Fibroblast of lung (primary cell): ENCODE measurements around the gene KRT15. TPM values are rescaled to one million over a fixed set of nuclear protein-coding genes. Genes with fewer than 3 reads are reported as not detected.

ENCODE experiments used
- DNase-seq, 2 donors: peaks; one replicate each; pipeline versions ENCODE4 v3.0.0 to v3.0.0-alpha.2; 2010; ENCODE audit warnings: low read depth in 2 of 2
- H2AFZ ChIP-seq: 2 replicates; pipeline ENCODE4 v1.5.1; 2012; ENCODE audit warnings: low read length, control low read depth, inconsistent platforms
- H3K27ac ChIP-seq: 2 replicates; pipeline ENCODE4 v1.5.1; 2011; ENCODE audit warnings: low read length, control low read depth; ENCODE audit not compliant: insufficient read depth
- H3K27me3 ChIP-seq: 2 replicates; pipeline ENCODE4 v1.5.1; 2011; ENCODE audit warnings: mild to moderate bottlenecking, low read length; ENCODE audit not compliant: control insufficient read depth, insufficient read depth
- H3K36me3 ChIP-seq: 2 replicates; pipeline ENCODE4 v1.5.1; 2011; ENCODE audit warnings: low read length; ENCODE audit not compliant: control insufficient read depth, insufficient read depth
- H3K4me1 ChIP-seq: 2 replicates; pipeline ENCODE4 v1.5.1; 2011; ENCODE audit warnings: low read length; ENCODE audit not compliant: control insufficient read depth, insufficient read depth; ENCODE audit errors: extremely low read depth
- H3K4me2 ChIP-seq: 2 replicates; pipeline ENCODE4 v1.5.1; 2011; ENCODE audit warnings: low read length, control low read depth; ENCODE audit not compliant: insufficient read depth; ENCODE audit errors: extremely low read depth
- H3K4me3 ChIP-seq, 4 experiments: fragments of 200-600 bp in 1 of 4; sonication (generic) in 1 of 4; replicated peaks in 1 of 4; 2 replicates each; pipeline ENCODE4 v1.5.1; 2011 to 2016; ENCODE audit warnings: low read length in 4 of 4, low read depth in 3 of 4, mild to moderate bottlenecking in 3 of 4, control low read depth in 2 of 4, inconsistent platforms in 1 of 4, mixed read lengths in 1 of 4; ENCODE audit not compliant: insufficient read depth in 1 of 4; ENCODE audit errors: control extremely low read depth in 1 of 4
- H3K79me2 ChIP-seq: 2 replicates; pipeline ENCODE4 v1.5.1; 2012; ENCODE audit warnings: mild to moderate bottlenecking, low read length, inconsistent platforms; ENCODE audit not compliant: control insufficient read depth, insufficient read depth
- H3K9ac ChIP-seq: 2 replicates; pipeline ENCODE4 v1.5.1; 2011; ENCODE audit warnings: mild to moderate bottlenecking, low read length, control low read depth; ENCODE audit not compliant: insufficient read depth
- H3K9me3 ChIP-seq: 2 replicates; pipeline ENCODE4 v1.5.1; 2012; ENCODE audit warnings: low read depth, low read length; ENCODE audit not compliant: control insufficient read depth, insufficient read depth
- H4K20me1 ChIP-seq: 2 replicates; pipeline ENCODE4 v1.5.1; 2011; ENCODE audit warnings: low read length; ENCODE audit not compliant: control insufficient read depth, insufficient read depth; ENCODE audit errors: extremely low read depth
- EZH2 ChIP-seq: IDR thresholded peaks from 2 replicates; pipeline ENCODE4 v1.5.1; 2012; ENCODE audit warnings: low read length, control low read depth, mild to moderate bottlenecking; ENCODE audit errors: missing control alignments
- polyA plus RNA-seq, 2 donors: library from polyadenylated mRNA; depleted of rRNA in 1 of 2; stranded (reverse) in 1 of 2; unstranded in 1 of 2; fragments of >200 nt; gene quantifications; 2 replicates each; pipeline ENCODE4 v1.2.1, GENCODE V29; 2011 to 2012; ENCODE audit warnings: missing spikeins in 1 of 2
- total RNA-seq: library from RNA; depleted of rRNA; stranded (reverse); fragments of >200 nt; gene quantifications from 2 replicates; pipeline ENCODE4 v1.2.1, GENCODE V29; 2014
- TF ChIP-seq, protein P1 (sequence below), 2 donors: IDR thresholded peaks in 1 of 2; conservative IDR thresholded peaks in 1 of 2; 1 replicate in 1 of 2; 2 replicates in 1 of 2; pipeline ENCODE4 v1.5.1; 2011 to 2012; ENCODE audit warnings: low read length in 2 of 2, control low read depth in 1 of 2, inconsistent platforms in 1 of 2, low read depth in 1 of 2, mild to moderate bottlenecking in 1 of 2

The KRT15 gene
- total and polyA plus RNA-seq, 2 donors (not counting 1 experiment from before 2014, with no cell fraction given) = 0.17 to 0.47 TPM

DNA sequence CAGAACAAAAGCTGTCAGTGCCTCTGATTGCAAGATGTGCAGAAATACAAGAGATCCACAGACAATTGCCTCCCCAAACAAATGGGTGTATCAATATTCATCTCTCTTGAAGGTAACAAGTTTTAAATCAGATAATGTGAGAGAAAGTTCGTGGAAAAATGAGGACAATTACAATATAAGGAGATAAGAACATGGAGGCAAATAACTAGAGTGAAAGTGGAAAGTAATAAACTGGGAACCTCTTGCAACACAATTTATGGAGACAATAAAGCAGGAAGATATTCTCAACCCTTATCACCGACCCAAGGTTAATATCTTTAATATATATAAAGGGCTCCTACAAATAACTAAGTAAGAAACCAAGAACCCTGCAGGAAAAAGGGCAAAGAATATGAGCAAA, 23.7 kb upstream of the KRT15 start:
- H3K4me3 ChIP-seq = no peak overlapping the region
- H3K4me1 ChIP-seq = peaks cover 4% of the 10 kb centered on the region
- H3K9me3 ChIP-seq = no peaks in the 10 kb centered on the region
- no peaks in the 10 kb centered on the region for H3K27me3 ChIP-seq
- H3K9ac ChIP-seq = no peak overlapping the region
- H4K20me1 ChIP-seq = no peaks in the 10 kb centered on the region
- no peaks in the 10 kb centered on the region for H3K79me2 ChIP-seq
- H3K36me3 ChIP-seq = no peaks in the 10 kb centered on the region
- no peak overlapping the region for H3K27ac ChIP-seq
- DNase-seq = no peak
- no peak overlapping the region for H2AFZ ChIP-seq
- no peak overlapping the region for H3K4me2 ChIP-seq
- no peak for TF ChIP-seq EZH2
- TF ChIP-seq, protein P1, sequence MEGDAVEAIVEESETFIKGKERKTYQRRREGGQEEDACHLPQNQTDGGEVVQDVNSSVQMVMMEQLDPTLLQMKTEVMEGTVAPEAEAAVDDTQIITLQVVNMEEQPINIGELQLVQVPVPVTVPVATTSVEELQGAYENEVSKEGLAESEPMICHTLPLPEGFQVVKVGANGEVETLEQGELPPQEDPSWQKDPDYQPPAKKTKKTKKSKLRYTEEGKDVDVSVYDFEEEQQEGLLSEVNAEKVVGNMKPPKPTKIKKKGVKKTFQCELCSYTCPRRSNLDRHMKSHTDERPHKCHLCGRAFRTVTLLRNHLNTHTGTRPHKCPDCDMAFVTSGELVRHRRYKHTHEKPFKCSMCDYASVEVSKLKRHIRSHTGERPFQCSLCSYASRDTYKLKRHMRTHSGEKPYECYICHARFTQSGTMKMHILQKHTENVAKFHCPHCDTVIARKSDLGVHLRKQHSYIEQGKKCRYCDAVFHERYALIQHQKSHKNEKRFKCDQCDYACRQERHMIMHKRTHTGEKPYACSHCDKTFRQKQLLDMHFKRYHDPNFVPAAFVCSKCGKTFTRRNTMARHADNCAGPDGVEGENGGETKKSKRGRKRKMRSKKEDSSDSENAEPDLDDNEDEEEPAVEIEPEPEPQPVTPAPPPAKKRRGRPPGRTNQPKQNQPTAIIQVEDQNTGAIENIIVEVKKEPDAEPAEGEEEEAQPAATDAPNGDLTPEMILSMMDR (conservative IDR thresholded peaks at IDR 0.05 in 1 of 2, IDR thresholded peaks at IDR 0.05 in 1 of 2; ENCODE audit: low read depth in 1 of 2, low read length in 2 of 2) = no peak

DNA sequence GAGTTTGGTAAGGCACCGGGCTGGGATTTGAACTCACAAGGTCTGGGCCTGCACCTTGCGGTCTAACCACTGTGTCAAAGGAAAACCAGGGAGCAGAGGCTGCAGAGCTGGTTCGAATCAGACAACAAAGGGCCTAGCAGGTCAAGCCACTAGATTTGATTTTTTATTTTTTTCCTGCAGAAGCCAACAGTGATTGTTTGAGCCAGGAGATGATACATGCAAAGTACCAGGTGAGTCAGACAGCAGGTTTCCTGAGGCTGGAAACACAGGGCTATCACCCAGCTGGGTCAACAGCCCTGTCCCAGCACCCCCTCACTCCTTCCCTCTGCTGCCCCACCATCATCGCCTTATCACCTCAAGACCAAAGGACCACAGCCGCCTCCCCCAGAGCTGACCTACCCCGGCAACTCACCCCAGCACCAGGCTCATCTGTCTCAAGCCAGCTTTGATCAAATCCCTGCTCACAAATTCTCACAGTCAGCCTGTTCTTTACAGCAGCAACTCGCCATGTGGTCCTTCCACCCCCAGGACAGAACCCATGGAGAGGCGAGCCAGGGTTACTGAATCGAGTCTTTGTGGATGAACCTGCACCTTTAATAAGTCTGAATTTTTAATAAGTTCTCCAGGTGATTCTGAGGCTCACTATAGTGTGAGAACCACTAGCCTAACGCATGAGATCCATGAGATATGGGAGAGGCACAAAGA, 22.4 kb upstream of the KRT15 start:
- H4K20me1 ChIP-seq = no peaks in the 10 kb centered on the region
- peaks cover 4% of the 10 kb centered on the region for H3K4me1 ChIP-seq
- no peak overlapping the region for H2AFZ ChIP-seq
- no peak overlapping the region for H3K9ac ChIP-seq
- no peak for TF ChIP-seq EZH2
- TF ChIP-seq, protein P1 (conservative IDR thresholded peaks at IDR 0.05 in 1 of 2, IDR thresholded peaks at IDR 0.05 in 1 of 2; ENCODE audit: low read depth in 1 of 2, low read length in 2 of 2) = no peak
- H3K27ac ChIP-seq = no peak overlapping the region
- no peaks in the 10 kb centered on the region for H3K36me3 ChIP-seq
- H3K9me3 ChIP-seq = no peaks in the 10 kb centered on the region
- H3K4me3 ChIP-seq = no peak overlapping the region
- no peak for DNase-seq
- no peaks in the 10 kb centered on the region for H3K79me2 ChIP-seq
- H3K27me3 ChIP-seq = no peaks in the 10 kb centered on the region
- no peak overlapping the region for H3K4me2 ChIP-seq

DNA sequence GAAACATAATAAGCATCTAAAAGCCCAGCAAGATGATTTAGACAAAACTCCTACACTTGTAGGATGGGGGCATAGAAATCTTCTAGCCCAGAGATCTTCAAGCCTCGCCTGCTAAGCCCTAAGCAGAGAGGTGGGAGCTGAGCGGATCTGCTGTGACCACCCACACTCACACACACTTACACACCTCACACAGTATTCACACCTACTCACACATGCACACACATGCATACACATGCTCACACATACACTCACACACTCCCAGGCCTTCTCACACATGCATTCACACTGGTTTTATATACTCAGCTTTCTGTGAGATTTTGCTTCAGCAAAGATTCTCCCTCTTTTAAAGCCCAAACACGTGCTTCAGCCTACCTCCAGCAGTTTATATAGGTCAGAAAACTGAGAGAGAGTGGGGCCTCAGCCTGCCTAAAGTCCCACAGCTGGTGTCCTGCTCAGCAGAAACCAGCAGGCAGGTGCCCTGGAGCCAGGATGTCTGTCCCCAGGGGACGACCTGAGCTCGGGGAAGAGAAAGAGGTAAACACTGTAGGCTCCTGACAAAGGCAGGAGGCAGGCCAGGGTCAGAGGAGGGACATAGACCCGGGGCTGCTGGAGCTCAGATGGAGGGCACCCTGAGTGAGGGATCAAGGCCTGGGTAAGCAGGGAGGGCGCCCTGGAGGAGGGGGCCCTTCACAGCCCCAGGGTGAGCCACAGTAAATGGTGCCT, 21.4 kb upstream of the KRT15 start:
- no peaks in the 10 kb centered on the region for H3K36me3 ChIP-seq
- H3K27me3 ChIP-seq = no peaks in the 10 kb centered on the region
- H3K9ac ChIP-seq = no peak overlapping the region
- H3K4me1 ChIP-seq = peaks cover 4% of the 10 kb centered on the region
- no peaks in the 10 kb centered on the region for H3K9me3 ChIP-seq
- no peak overlapping the region for H2AFZ ChIP-seq
- TF ChIP-seq EZH2 = no peak
- TF ChIP-seq, protein P1 (conservative IDR thresholded peaks at IDR 0.05 in 1 of 2, IDR thresholded peaks at IDR 0.05 in 1 of 2; ENCODE audit: low read depth in 1 of 2, low read length in 2 of 2) = no peak
- H4K20me1 ChIP-seq = no peaks in the 10 kb centered on the region
- H3K79me2 ChIP-seq = no peaks in the 10 kb centered on the region
- no peak for DNase-seq
- H3K4me2 ChIP-seq = no peak overlapping the region
- H3K4me3 ChIP-seq = no peak overlapping the region
- no peak overlapping the region for H3K27ac ChIP-seq
